Adrenal gland (tissue), 12 donors: Measurements from ENCODE around the gene RUFY2. TPM values are rescaled to one million over a fixed set of nuclear protein-coding genes. Genes with fewer than 3 reads are reported as not detected.
A peak's percentile ranks its signal among the peaks of the same experiment; 100 is the strongest.

Source experiments
- DNase-seq, 7 donors: peaks; one replicate each; pipeline ENCODE4 v3.0.0-alpha.2; 2019 to 2020
- H3K27ac ChIP-seq, 5 donors: fragments of 200-600 bp; sonication (generic) in 4 of 5; 1 replicate in 3 of 5; 2 replicates in 2 of 5; pipeline versions ENCODE4 v1.5.1 to v1.8.0; 2016 to 2020; ENCODE audit warnings: mild to moderate bottlenecking in 1 of 5
- H3K27me3 ChIP-seq: fragments of 200-600 bp; 2 replicates; pipeline ENCODE4 v1.8.0; 2021
- H3K36me3 ChIP-seq, 2 donors: fragments of 200-600 bp; replicated peaks in 1 of 2; 1 replicate in 1 of 2; 2 replicates in 1 of 2; pipeline versions ENCODE4 v1.5.1 to v1.8.0; 2018 to 2022
- H3K4me1 ChIP-seq, 2 donors: fragments of 200-600 bp; replicated peaks in 1 of 2; 1 replicate in 1 of 2; 2 replicates in 1 of 2; pipeline versions ENCODE4 v1.5.1 to v1.8.0; 2018 to 2021
- H3K4me3 ChIP-seq, 4 donors: fragments of 200-600 bp; sonication (generic) in 3 of 4; one replicate each; pipeline ENCODE4 v1.5.1; 2016 to 2018
- H3K9me3 ChIP-seq, 3 donors: fragments of 200-600 bp; sonication (generic) in 1 of 3; replicated peaks in 1 of 3; 1 replicate in 2 of 3; 2 replicates in 1 of 3; pipeline versions ENCODE4 v1.5.1 to v1.8.0; 2016 to 2021
- CTCF ChIP-seq, 6 experiments: fragments of 450-650 bp in 4 of 6; fragments of 200-600 bp in 2 of 6; sonication (generic) in 1 of 6; IDR thresholded peaks; 1 replicate in 5 of 6; 2 replicates in 1 of 6; pipeline versions ENCODE4 v1.5.1 to v1.8.0; 2016 to 2021; ENCODE audit warnings: antibody characterized with exemption in 6 of 6, mild to moderate bottlenecking in 2 of 6, moderate library complexity in 1 of 6
- POLR2A ChIP-seq, 2 donors: fragments of 450-650 bp; IDR thresholded peaks; one replicate each; pipeline ENCODE4 v1.6.1; 2017; ENCODE audit warnings: antibody characterized with exemption in 2 of 2, mild to moderate bottlenecking in 2 of 2, moderate library complexity in 1 of 2
- WGBS, 4 donors: extraction: QIAGEN DNeasy Blood & Tissue Kit in 2 of 4; methylation state at CpG; one replicate each; pipeline versions ENCODE4 v1.1.5 to v1.1.7; 2013 to 2017; 5-methylcytosine and 5-hydroxymethylcytosine counted together
- intact Hi-C, 2 donors: fragments of 100-400 bp; cut with DNase I; formaldehyde crosslinking; loops; one replicate each; pipeline versions ENCODE4 v1.14.1 to v1.15.0; 2022 to 2023
- polyA plus RNA-seq, 3 donors: library from polyadenylated mRNA; stranded (reverse); fragments of 200-250 nt in 2 of 3; fragments of 350-450 nt in 1 of 3; fragmentation: Illumina TruSeq in 1 of 3; extraction: RNeasy Lipid Tissue Mini Kit (QIAGEN cat#74804) in 1 of 3; gene quantifications; one replicate each; pipeline ENCODE4 v1.2.3, GENCODE V29; 2013 to 2014
- total RNA-seq, 9 donors: library from RNA; depleted of rRNA in 4 of 9; stranded (reverse); fragments of >200 nt in 4 of 9; fragments of 120-200 nt in 1 of 9; fragmentation: NEBNext Ultra II Directional in 1 of 9; extraction: Animal tissue kit (Norgen Biotek cat#: 25700) in 1 of 9; gene quantifications; one replicate each; pipeline versions ENCODE4 v1.1.0 to v1.2.4, GENCODE V29; 2013 to 2023
- donor health status: healthy with polysubstance abuse.
- donor health status: Bipolar disorder and iron deficiency.
- donor health status: DM: yes; HTN: yes; CAD: no.
- donor health status: DM: no; HTN: no; CAD: no.
- donor health status: DM: no; HTN: no; CAD: no.
- donor health status: DM: yes; HTN: yes; CAD: no.

The RUFY2 gene
- total and polyA plus RNA-seq, 12 donors: 6.5 to 26.0 (median 15.5) TPM

- TF ChIP-seq POLR2A (IDR thresholded peaks at IDR 0.05) (no peak), CTCF (IDR thresholded peaks at IDR 0.05) (no peak)
- no peaks in the 10 kb centered on the region for H3K4me1 ChIP-seq
- H3K4me3 ChIP-seq: no peak overlapping the region
- no peaks in the 10 kb centered on the region for H3K9me3 ChIP-seq
- DNase-seq: no peak
- H3K27me3 ChIP-seq: no peaks in the 10 kb centered on the region
- H3K27ac ChIP-seq: no peak overlapping the region
- peaks cover 0 to 51% of the 10 kb centered on the region in 2 donors for H3K36me3 ChIP-seq
- intact Hi-C loops: no loop called here
- WGBS, 4 donors: 93 to 98% (median 96%) methylated on average over 2 of the region's 2 CpGs
Measured at GRCh38 chr10:68353537-68353936, 53.5 kb downstream of the RUFY2 start.

DNA sequence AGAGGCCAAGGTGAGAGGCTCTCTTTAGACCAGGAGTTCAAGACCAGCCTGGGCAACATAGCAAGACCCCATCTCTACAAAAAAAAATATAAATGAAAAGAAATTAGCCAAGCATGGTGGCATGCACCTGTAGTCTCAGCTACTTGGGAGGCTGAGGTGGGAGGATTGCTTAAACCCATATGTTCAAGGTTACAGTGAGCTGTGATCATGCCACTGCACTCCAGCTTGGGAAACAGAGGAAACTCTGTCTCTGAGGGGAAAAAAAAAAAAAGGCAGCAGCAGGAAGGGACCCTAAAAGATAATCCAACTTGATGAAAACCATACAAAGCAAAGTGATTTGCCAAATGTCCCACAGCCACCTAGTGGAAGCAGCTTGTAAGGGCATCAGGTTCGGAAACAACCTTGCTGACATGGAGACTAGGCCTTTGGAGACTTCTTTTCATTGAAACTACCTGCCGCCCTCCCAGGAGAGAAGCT lies 58.8 kb downstream of the RUFY2 start:
- DNase-seq: peak in 6 of 7 donors; percentile 17 to 69 (median 42)
- Histone ChIP-seq H3K27me3 (no peaks in the 10 kb centered on the region), H3K4me1 (peaks cover 0 to 6% of the 10 kb centered on the region in 2 donors), H3K9me3 (no peaks in the 10 kb centered on the region), H3K4me3 (no peak overlapping the region), H3K36me3 (peaks cover 0 to 51% of the 10 kb centered on the region in 2 donors), H3K27ac (no peak overlapping the region)
- intact Hi-C loops: loop anchor here in 1 of 2 donors (5.0 kb wide), 1 partner anchor 136 kb away; no protein-coding TSS in a partner anchor
- WGBS, 4 donors: 44 to 70% (median 55%) methylated on average over 2 of the region's 2 CpGs
- TF ChIP-seq CTCF (IDR thresholded peaks at IDR 0.05) (peak; percentile 33 to 63 (median 56)), POLR2A (IDR thresholded peaks at IDR 0.05) (no peak)

DNA sequence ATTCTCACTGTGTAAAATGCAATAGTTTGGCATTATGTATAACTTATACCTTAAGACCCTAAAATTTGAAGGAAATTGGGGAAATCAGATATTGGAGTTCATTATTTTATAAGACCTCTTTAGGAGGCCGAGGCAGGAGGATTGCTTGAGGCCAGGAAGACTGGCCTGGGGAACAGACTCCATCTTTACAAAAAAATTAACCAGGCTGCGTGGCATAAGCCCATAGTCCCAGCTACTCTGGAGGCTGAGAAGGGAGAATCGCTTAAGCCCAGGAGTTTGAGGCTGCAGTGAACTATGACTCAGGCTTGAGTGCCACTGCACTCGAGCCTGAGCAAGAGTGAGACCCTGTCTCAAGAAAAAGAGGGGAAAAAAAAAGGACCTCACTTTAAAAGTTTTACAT lies 60.3 kb downstream of the RUFY2 start:
- H3K27ac ChIP-seq: no peak overlapping the region
- DNase-seq: peak in 1 of 7 donors; percentile 0
- no peaks in the 10 kb centered on the region for H3K27me3 ChIP-seq
- H3K4me3 ChIP-seq: no peak overlapping the region
- peaks cover 0 to 6% of the 10 kb centered on the region in 2 donors for H3K4me1 ChIP-seq
- 78 to 96% (median 91%) methylated on average over 4 of the region's 4 CpGs for WGBS, 4 donors
- H3K36me3 ChIP-seq: peaks cover 0 to 52% of the 10 kb centered on the region in 2 donors
- H3K9me3 ChIP-seq: no peaks in the 10 kb centered on the region
- intact Hi-C loops: loop anchor here in 1 of 2 donors (5.0 kb wide), 1 partner anchor 134 kb away; no protein-coding TSS in a partner anchor
- no peak for TF ChIP-seq CTCF (IDR thresholded peaks at IDR 0.05)
- TF ChIP-seq POLR2A (IDR thresholded peaks at IDR 0.05): no peak

DNA sequence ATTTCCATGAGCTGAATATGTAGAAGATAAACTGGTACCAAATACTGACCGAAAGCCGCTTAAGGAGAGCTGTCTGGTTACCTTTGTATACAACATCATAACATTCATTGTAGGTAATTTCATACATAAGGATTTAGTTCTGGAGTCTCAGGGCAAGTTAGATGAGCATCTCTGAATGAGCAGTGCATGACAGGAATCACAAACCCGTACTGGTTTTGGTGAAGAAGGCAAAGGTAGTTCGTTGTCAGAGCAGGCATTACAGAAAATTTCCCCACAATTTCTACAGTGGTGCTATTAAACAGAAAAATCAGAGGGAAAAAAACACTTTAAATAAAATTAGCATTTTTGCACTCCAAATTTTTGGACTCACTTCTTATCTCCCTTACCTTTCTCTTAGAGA lies 61.5 kb downstream of the RUFY2 start:
- Histone ChIP-seq H3K4me3 (no peak overlapping the region), H3K36me3 (peaks cover 0 to 54% of the 10 kb centered on the region in 2 donors), H3K27me3 (no peaks in the 10 kb centered on the region), H3K27ac (no peak overlapping the region), H3K9me3 (no peaks in the 10 kb centered on the region), H3K4me1 (peaks cover 0 to 6% of the 10 kb centered on the region in 2 donors)
- no peak for DNase-seq
- TF ChIP-seq CTCF (IDR thresholded peaks at IDR 0.05) (no peak), POLR2A (IDR thresholded peaks at IDR 0.05) (no peak)
- intact Hi-C loops: loop anchor here in 1 of 2 donors (5.0 kb wide), 1 partner anchor 133 kb away; no protein-coding TSS in a partner anchor
- 90 to 94% (median 92%) methylated on average over 4 of the region's 4 CpGs for WGBS, 4 donors
